WERI-Rb-1 (cell line): ENCODE data around the gene PLEKHA6.

Experiments used
- DNase-seq: peaks from one replicate; pipeline ENCODE4 v3.0.0-alpha.2; 2020
- H3K27ac ChIP-seq: fragments of 250-450 bp; sonication (Bioruptor Pico); 2 replicates; pipeline ENCODE4 v1.5.1; 2020; ENCODE audit warnings: mild to moderate bottlenecking, moderate library complexity
- H3K27me3 ChIP-seq: fragments of 250-450 bp; sonication (Bioruptor Pico); 2 replicates; pipeline ENCODE4 v1.5.1; 2021; ENCODE audit warnings: mild to moderate bottlenecking, low read depth, moderate library complexity; ENCODE audit not compliant: insufficient read depth, severe bottlenecking
- H3K36me3 ChIP-seq: fragments of 250-450 bp; sonication (Bioruptor Pico); 2 replicates; pipeline ENCODE4 v1.5.1; 2020; ENCODE audit warnings: mild to moderate bottlenecking, moderate library complexity
- H3K4me3 ChIP-seq: 2 replicates; pipeline ENCODE4 v1.5.1; 2011; ENCODE audit warnings: low read depth, mild to moderate bottlenecking, control low read depth, low read length
- H3K9me3 ChIP-seq: fragments of 250-450 bp; sonication (Bioruptor Pico); 2 replicates; pipeline ENCODE4 v1.5.1; 2021; ENCODE audit warnings: mild to moderate bottlenecking, moderate library complexity; ENCODE audit not compliant: severe bottlenecking
- CTCF ChIP-seq: IDR thresholded peaks from 2 replicates; pipeline ENCODE4 v1.5.1; 2011; ENCODE audit warnings: low read depth, mild to moderate bottlenecking, control low read depth, inconsistent platforms, low read length

PLEKHA6 gene

GRCh38 chr1:204304067-204304466, 55.7 kb downstream of the PLEKHA6 start:
- DNase-seq: no peak
- no peak for TF ChIP-seq CTCF
- H3K27ac ChIP-seq: no peak overlapping the region
- H3K36me3 ChIP-seq: no peaks in the 10 kb centered on the region; the same call in 1 of the 2 replicates
- H3K4me3 ChIP-seq: no peak overlapping the region
- H3K27me3 ChIP-seq: no peaks in the 10 kb centered on the region
- no peaks in the 10 kb centered on the region for H3K9me3 ChIP-seq

- no peaks in the 10 kb centered on the region for H3K27me3 ChIP-seq
- H3K27ac ChIP-seq: no peak overlapping the region
- DNase-seq: no peak
- no peaks in the 10 kb centered on the region; the same call in 1 of the 2 replicates for H3K36me3 ChIP-seq
- H3K9me3 ChIP-seq: no peaks in the 10 kb centered on the region
- H3K4me3 ChIP-seq: no peak overlapping the region
- peak; percentile 47 for TF ChIP-seq CTCF
Measured at GRCh38 chr1:204302769-204303168, 57.0 kb downstream of the PLEKHA6 start.

DNA sequence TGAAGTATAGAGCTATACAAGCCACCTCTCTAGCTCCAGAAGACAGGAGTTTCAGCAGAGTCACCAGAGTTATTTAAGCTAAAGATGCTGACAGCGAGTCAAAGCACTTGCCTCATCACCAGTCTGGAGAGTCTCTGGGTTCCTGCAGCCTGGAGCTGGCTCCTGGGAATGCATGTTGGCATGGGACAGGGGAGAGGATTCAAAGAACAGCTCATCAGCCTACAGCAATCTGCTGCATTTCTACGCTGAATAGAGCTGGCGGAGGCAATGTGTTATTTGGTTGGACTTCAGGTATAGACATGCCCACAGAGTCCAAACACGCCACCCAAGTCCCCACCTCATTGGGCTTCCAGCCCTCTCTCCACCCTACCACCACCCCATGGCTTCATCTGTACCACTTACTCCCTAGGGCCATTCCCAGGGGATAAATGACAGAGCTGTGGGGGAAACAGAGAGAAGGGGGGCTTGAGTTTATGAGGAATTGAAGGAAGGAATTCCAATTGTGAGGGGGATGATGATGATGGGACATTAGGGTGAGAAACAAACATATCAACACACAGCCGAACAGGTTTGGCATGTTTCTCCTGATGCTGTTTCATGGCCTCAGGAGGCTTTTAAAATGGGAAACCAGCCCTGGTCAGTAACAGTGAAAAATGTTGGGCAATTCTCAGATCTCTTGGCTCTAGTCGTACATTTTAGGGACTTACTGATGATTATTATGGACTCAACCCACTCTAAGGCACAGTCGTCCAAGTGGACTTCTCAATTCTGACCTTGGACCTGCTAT, 58.4 kb downstream of the PLEKHA6 start:
- Histone ChIP-seq H3K9me3 (no peaks in the 10 kb centered on the region), H3K27me3 (no peaks in the 10 kb centered on the region), H3K27ac (no peak overlapping the region), H3K36me3 (no peaks in the 10 kb centered on the region; the same call in 1 of the 2 replicates), H3K4me3 (no peak overlapping the region)
- no peak for DNase-seq
- no peak for TF ChIP-seq CTCF

- TF ChIP-seq CTCF: no peak
- H3K4me3 ChIP-seq: no peak overlapping the region
- no peaks in the 10 kb centered on the region; the same call in 1 of the 2 replicates for H3K36me3 ChIP-seq
- H3K27me3 ChIP-seq: no peaks in the 10 kb centered on the region
- peak overlapping the region; percentile 55 for H3K27ac ChIP-seq
- peak; percentile 79 for DNase-seq
- H3K9me3 ChIP-seq: no peaks in the 10 kb centered on the region
Measured at GRCh38 chr1:204299814-204300365, 59.8 kb downstream of the PLEKHA6 start.

- DNase-seq: peak; percentile 42
- Histone ChIP-seq H3K27me3 (no peaks in the 10 kb centered on the region), H3K9me3 (no peaks in the 10 kb centered on the region), H3K27ac (no peak overlapping the region), H3K4me3 (no peak overlapping the region), H3K36me3 (no peaks in the 10 kb centered on the region)
- no peak for TF ChIP-seq CTCF
Measured at GRCh38 chr1:204296431-204296988, 63.2 kb downstream of the PLEKHA6 start.
